ENCODE results near the gene NAV3. TPM values are rescaled to one million over a fixed set of nuclear protein-coding genes. Genes with fewer than 3 reads are reported as not detected.

NAV3 gene
- total RNA-seq, 1 experiment from 2014 or later = 3.4 TPM

- no peaks in the 10 kb centered on the region for H3K9me3 ChIP-seq (ENCODE audit: low read length)
- no peak for DNase-seq
- no peaks in the 10 kb centered on the region for H3K9me2 ChIP-seq (replicated peaks; ENCODE audit: insufficient read depth, low read length)
- H3K4me1 ChIP-seq (ENCODE audit: low read length) = peaks cover 5% of the 10 kb centered on the region; the same call in 1 of the 2 replicates
- H4K20me1 ChIP-seq (ENCODE audit: insufficient read depth, low read depth, low read length) = no peaks in the 10 kb centered on the region
- no peak overlapping the region for H3K4me3 ChIP-seq (ENCODE audit: low read length)
- H3K79me2 ChIP-seq (ENCODE audit: low read length) = no peaks in the 10 kb centered on the region
- H3K36me3 ChIP-seq (ENCODE audit: insufficient read depth, low read length) = no peaks in the 10 kb centered on the region
- no peak overlapping the region for H3K9ac ChIP-seq (ENCODE audit: low read length)
- no peaks in the 10 kb centered on the region for H3K27me3 ChIP-seq (ENCODE audit: low read length)
- H3K4me2 ChIP-seq (ENCODE audit: low read depth, low read length, poor library complexity, severe bottlenecking) = no peak overlapping the region
- no peak overlapping the region for H3K27ac ChIP-seq (ENCODE audit: low read length)
- no peak overlapping the region for H2AFZ ChIP-seq (ENCODE audit: low read length)
Observed at GRCh38 chr12:78018171-78018910, 187.6 kb downstream of the NAV3 start.

DNA sequence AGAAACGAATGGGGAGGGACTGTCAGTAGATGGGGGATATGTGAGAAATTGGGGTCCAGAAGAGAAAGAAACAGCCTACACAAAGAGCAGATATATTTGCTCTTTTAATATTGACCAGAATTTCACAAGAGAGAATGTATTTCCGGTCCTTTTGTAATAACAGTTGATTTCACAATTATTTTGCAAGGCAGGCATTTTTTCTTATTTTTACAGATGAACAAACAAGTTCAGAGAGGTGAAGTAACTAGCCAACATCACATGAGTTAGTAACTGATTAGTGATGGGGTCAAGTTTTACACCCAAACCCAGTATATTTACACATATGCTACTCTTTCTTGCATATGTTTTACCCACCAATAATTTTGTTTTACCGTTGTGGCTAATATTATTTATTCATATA lies 188.2 kb downstream of the NAV3 start:
- Histone ChIP-seq H3K79me2 (ENCODE audit: low read length) (no peaks in the 10 kb centered on the region), H3K9me2 (replicated peaks; ENCODE audit: insufficient read depth, low read length) (no peaks in the 10 kb centered on the region)

DNA sequence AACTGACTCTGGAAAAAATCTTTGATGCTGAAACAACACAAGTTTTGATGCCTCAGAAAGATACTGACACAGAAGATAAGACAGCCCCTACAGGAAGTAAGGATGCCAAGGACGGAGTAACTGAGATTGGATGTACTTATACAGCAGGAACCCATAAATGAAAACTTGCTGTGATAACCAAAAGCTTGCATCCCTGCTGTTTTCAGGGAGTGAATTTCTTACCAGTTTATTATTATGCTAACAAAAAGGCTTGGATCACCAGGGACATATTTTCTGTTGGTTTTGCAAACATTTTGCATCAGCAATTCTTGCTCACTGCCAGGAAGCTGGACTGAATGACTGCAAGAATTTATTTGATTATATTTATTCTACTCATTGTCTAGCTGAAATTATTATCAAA lies 197.7 kb downstream of the NAV3 start:
- Histone ChIP-seq H3K27me3 (ENCODE audit: low read length) (no peaks in the 10 kb centered on the region), H3K4me1 (ENCODE audit: low read length) (no peaks in the 10 kb centered on the region), H3K9ac (ENCODE audit: low read length) (no peak overlapping the region), H3K27ac (ENCODE audit: low read length) (no peak overlapping the region), H3K36me3 (ENCODE audit: insufficient read depth, low read length) (no peaks in the 10 kb centered on the region), H3K9me3 (ENCODE audit: low read length) (no peaks in the 10 kb centered on the region), H3K9me2 (replicated peaks; ENCODE audit: insufficient read depth, low read length) (no peaks in the 10 kb centered on the region), H4K20me1 (ENCODE audit: insufficient read depth, low read depth, low read length) (no peaks in the 10 kb centered on the region), H3K79me2 (ENCODE audit: low read length) (no peaks in the 10 kb centered on the region), H2AFZ (ENCODE audit: low read length) (no peak overlapping the region), H3K4me3 (ENCODE audit: low read length) (no peak overlapping the region), H3K4me2 (ENCODE audit: low read depth, low read length, poor library complexity, severe bottlenecking) (no peak overlapping the region)
- no peak for DNase-seq

More for the DNA sequence above, 188.2 kb downstream of the NAV3 start:
- H3K9me3 ChIP-seq (ENCODE audit: low read length) = no peaks in the 10 kb centered on the region
- no peak overlapping the region for H2AFZ ChIP-seq (ENCODE audit: low read length)
- no peaks in the 10 kb centered on the region for H4K20me1 ChIP-seq (ENCODE audit: insufficient read depth, low read depth, low read length)
- H3K36me3 ChIP-seq (ENCODE audit: insufficient read depth, low read length) = no peaks in the 10 kb centered on the region
- no peak overlapping the region for H3K4me2 ChIP-seq (ENCODE audit: low read depth, low read length, poor library complexity, severe bottlenecking)
- no peak overlapping the region for H3K4me3 ChIP-seq (ENCODE audit: low read length)
- DNase-seq = no peak
- H3K27ac ChIP-seq (ENCODE audit: low read length) = no peak overlapping the region
- peaks cover 5% of the 10 kb centered on the region; the same call in 1 of the 2 replicates for H3K4me1 ChIP-seq (ENCODE audit: low read length)
- no peak overlapping the region for H3K9ac ChIP-seq (ENCODE audit: low read length)
- H3K27me3 ChIP-seq (ENCODE audit: low read length) = no peaks in the 10 kb centered on the region

DNA sequence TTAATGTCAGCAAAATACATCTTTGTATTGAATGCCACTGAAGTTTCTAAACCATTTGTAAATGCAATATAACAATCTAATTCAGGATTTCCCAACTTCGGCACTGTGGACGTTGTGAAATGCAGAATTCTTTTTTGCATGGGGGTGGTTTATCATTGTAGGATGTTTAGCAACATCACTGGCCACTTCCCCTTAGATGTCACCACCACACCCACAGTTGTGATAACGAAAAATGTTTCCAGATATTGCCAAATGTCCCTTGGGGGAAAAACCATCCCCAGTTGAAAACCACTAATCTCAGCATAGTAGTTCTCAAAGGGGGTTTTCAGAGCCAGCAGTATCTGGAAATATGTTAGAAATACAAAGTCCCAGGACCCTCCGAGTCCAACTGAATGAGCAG lies 203.3 kb downstream of the NAV3 start:
- Histone ChIP-seq H3K4me1 (ENCODE audit: low read length) (no peaks in the 10 kb centered on the region), H3K79me2 (ENCODE audit: low read length) (no peaks in the 10 kb centered on the region), H2AFZ (ENCODE audit: low read length) (no peak overlapping the region), H3K27me3 (ENCODE audit: low read length) (no peaks in the 10 kb centered on the region), H3K36me3 (ENCODE audit: insufficient read depth, low read length) (no peaks in the 10 kb centered on the region), H3K27ac (ENCODE audit: low read length) (no peak overlapping the region), H3K9me2 (replicated peaks; ENCODE audit: insufficient read depth, low read length) (no peaks in the 10 kb centered on the region), H3K9me3 (ENCODE audit: low read length) (no peaks in the 10 kb centered on the region), H3K9ac (ENCODE audit: low read length) (no peak overlapping the region), H3K4me3 (ENCODE audit: low read length) (no peak overlapping the region), H4K20me1 (ENCODE audit: insufficient read depth, low read depth, low read length) (no peaks in the 10 kb centered on the region), H3K4me2 (ENCODE audit: low read depth, low read length, poor library complexity, severe bottlenecking) (no peak overlapping the region)
- no peak for DNase-seq

DNA sequence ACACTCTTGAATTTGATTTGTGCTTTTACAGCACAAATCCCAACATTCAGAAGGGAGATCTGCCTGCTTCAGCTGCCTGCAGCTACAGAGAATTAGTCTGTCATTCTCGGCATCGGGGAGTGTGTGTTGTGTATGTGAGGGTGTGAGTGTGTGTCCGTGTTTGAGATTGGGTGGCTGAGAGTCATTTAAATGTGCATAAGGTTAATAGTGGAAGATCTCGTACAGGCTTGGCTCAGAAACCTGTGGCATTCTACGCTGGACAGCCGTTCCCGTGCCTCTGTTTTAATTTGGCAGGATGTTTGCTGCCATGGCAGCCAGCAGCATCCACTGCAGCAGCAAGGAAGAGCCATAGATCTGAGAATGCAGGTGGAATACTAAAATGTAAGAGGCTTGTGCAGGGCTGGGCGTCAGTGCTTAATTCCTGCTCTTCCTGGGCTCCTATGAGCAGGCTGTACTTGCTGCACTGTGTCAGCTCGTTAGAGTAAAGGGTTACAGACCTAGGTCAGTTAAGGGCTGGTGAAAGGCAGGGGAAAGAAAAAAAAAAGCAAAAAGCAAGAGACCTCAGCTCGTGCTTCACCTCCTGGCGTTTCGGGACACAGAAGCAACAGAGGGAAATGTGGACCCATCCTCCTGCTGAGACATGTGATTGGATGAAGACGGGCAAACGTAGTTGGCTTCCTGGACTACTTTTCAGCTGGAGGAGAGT lies 205.4 kb downstream of the NAV3 start:
- Histone ChIP-seq H3K4me2 (ENCODE audit: low read depth, low read length, poor library complexity, severe bottlenecking) (no peak overlapping the region), H3K9ac (ENCODE audit: low read length) (no peak overlapping the region), H3K27me3 (ENCODE audit: low read length) (no peaks in the 10 kb centered on the region), H3K4me3 (ENCODE audit: low read length) (no peak overlapping the region), H3K36me3 (ENCODE audit: insufficient read depth, low read length) (no peaks in the 10 kb centered on the region), H3K4me1 (ENCODE audit: low read length) (no peaks in the 10 kb centered on the region), H3K9me3 (ENCODE audit: low read length) (no peaks in the 10 kb centered on the region), H3K79me2 (ENCODE audit: low read length) (no peaks in the 10 kb centered on the region), H2AFZ (ENCODE audit: low read length) (no peak overlapping the region), H4K20me1 (ENCODE audit: insufficient read depth, low read depth, low read length) (no peaks in the 10 kb centered on the region), H3K9me2 (replicated peaks; ENCODE audit: insufficient read depth, low read length) (no peaks in the 10 kb centered on the region), H3K27ac (ENCODE audit: low read length) (no peak overlapping the region)
- no peak for DNase-seq

GRCh38 chr12:78036874-78037273 lies 206.2 kb downstream of the NAV3 start:
- H4K20me1 ChIP-seq (ENCODE audit: insufficient read depth, low read depth, low read length) = no peaks in the 10 kb centered on the region
- no peaks in the 10 kb centered on the region for H3K9me2 ChIP-seq (replicated peaks; ENCODE audit: insufficient read depth, low read length)
- no peak overlapping the region for H2AFZ ChIP-seq (ENCODE audit: low read length)
- no peak overlapping the region for H3K4me3 ChIP-seq (ENCODE audit: low read length)
- no peak overlapping the region for H3K27ac ChIP-seq (ENCODE audit: low read length)
- no peaks in the 10 kb centered on the region for H3K79me2 ChIP-seq (ENCODE audit: low read length)
- no peak for DNase-seq
- no peaks in the 10 kb centered on the region for H3K36me3 ChIP-seq (ENCODE audit: insufficient read depth, low read length)
- no peaks in the 10 kb centered on the region for H3K9me3 ChIP-seq (ENCODE audit: low read length)
- H3K9ac ChIP-seq (ENCODE audit: low read length) = no peak overlapping the region
- H3K27me3 ChIP-seq (ENCODE audit: low read length) = no peaks in the 10 kb centered on the region
- no peak overlapping the region for H3K4me2 ChIP-seq (ENCODE audit: low read depth, low read length, poor library complexity, severe bottlenecking)
- no peaks in the 10 kb centered on the region for H3K4me1 ChIP-seq (ENCODE audit: low read length)

GRCh38 chr12:78037707-78038106 lies 207.0 kb downstream of the NAV3 start:
- H3K27ac ChIP-seq (ENCODE audit: low read length) = no peak overlapping the region
- H3K4me3 ChIP-seq (ENCODE audit: low read length) = no peak overlapping the region

GRCh38 chr12:78038541-78038940 lies 207.8 kb downstream of the NAV3 start:
- no peaks in the 10 kb centered on the region for H3K4me1 ChIP-seq (ENCODE audit: low read length)
- no peaks in the 10 kb centered on the region for H3K36me3 ChIP-seq (ENCODE audit: insufficient read depth, low read length)
- H3K9me2 ChIP-seq (replicated peaks; ENCODE audit: insufficient read depth, low read length) = no peaks in the 10 kb centered on the region
- DNase-seq = no peak
- no peaks in the 10 kb centered on the region for H4K20me1 ChIP-seq (ENCODE audit: insufficient read depth, low read depth, low read length)
- H3K9ac ChIP-seq (ENCODE audit: low read length) = no peak overlapping the region
- no peaks in the 10 kb centered on the region for H3K79me2 ChIP-seq (ENCODE audit: low read length)
- H3K27ac ChIP-seq (ENCODE audit: low read length) = no peak overlapping the region
- no peaks in the 10 kb centered on the region for H3K27me3 ChIP-seq (ENCODE audit: low read length)
- no peak overlapping the region for H3K4me3 ChIP-seq (ENCODE audit: low read length)
- no peak overlapping the region for H2AFZ ChIP-seq (ENCODE audit: low read length)
- H3K4me2 ChIP-seq (ENCODE audit: low read depth, low read length, poor library complexity, severe bottlenecking) = no peak overlapping the region
- no peaks in the 10 kb centered on the region for H3K9me3 ChIP-seq (ENCODE audit: low read length)

More at GRCh38 chr12:78037707-78038106, 207.0 kb downstream of the NAV3 start:
- H3K4me1 ChIP-seq (ENCODE audit: low read length) = no peaks in the 10 kb centered on the region
- H3K36me3 ChIP-seq (ENCODE audit: insufficient read depth, low read length) = no peaks in the 10 kb centered on the region
- H3K9me3 ChIP-seq (ENCODE audit: low read length) = no peaks in the 10 kb centered on the region
- no peaks in the 10 kb centered on the region for H3K9me2 ChIP-seq (replicated peaks; ENCODE audit: insufficient read depth, low read length)
- no peaks in the 10 kb centered on the region for H4K20me1 ChIP-seq (ENCODE audit: insufficient read depth, low read depth, low read length)
- peak; percentile 54 for DNase-seq
- H3K79me2 ChIP-seq (ENCODE audit: low read length) = no peaks in the 10 kb centered on the region
- H3K27me3 ChIP-seq (ENCODE audit: low read length) = no peaks in the 10 kb centered on the region
- no peak overlapping the region for H3K4me2 ChIP-seq (ENCODE audit: low read depth, low read length, poor library complexity, severe bottlenecking)
- H3K9ac ChIP-seq (ENCODE audit: low read length) = no peak overlapping the region
- H2AFZ ChIP-seq (ENCODE audit: low read length) = no peak overlapping the region
